D721Med (cell line): Measurements from ENCODE around the gene ATXN1.

Experiments
- DNase-seq: peaks from one replicate; pipeline ENCODE4 v3.0.0; 2011; ENCODE audit warnings: low spot score; ENCODE audit not compliant: insufficient read length
- FAIRE-seq: peaks from 2 replicates; lab custom pipeline; 2011; peaks lifted over from hg19 to GRCh38; lab: Jason Lieb, UNC
- TF ChIP-seq, protein P1 (sequence below): IDR thresholded peaks from 2 replicates; pipeline ENCODE4 v1.5.1; 2012; ENCODE audit warnings: mild to moderate bottlenecking, control low read depth; ENCODE audit not compliant: insufficient read depth; ENCODE audit errors: missing control alignments

Gene ATXN1

DNA sequence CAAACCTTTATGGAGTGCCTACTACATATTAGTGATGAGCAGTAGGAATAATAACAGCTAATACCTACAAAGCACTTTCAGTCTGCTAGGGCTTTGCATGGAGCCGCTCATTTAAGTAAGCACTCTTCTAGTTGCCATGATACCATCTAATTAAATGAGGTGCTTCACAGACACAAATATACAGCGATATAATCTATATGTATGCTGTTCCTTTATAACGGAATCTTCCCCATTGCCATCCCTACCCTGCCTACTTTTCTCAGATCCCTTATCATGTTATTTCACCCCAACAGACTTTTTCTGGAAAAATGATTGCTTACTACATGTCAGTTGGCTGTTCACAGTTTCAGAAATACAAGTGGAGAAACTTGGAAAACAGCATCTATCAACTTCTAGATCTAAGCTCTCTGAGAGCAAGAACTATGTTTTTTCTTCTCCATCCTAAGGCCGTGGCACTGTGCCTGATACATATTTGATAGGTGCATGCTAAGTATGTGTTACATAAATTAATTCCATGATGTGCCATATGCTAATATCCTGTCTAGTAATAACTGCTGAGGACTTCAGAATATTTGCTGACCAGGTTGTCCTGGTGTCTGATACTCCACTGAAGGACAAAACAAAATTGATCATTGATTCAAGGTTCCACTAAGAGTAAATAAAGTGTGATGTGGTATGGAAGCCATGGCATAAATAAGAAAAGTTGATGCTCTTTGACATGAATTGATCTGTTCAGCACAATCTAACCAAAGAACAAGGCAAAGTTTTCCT, 398.3 kb downstream of the ATXN1 start:
- no peak for DNase-seq
- TF ChIP-seq, protein P1, sequence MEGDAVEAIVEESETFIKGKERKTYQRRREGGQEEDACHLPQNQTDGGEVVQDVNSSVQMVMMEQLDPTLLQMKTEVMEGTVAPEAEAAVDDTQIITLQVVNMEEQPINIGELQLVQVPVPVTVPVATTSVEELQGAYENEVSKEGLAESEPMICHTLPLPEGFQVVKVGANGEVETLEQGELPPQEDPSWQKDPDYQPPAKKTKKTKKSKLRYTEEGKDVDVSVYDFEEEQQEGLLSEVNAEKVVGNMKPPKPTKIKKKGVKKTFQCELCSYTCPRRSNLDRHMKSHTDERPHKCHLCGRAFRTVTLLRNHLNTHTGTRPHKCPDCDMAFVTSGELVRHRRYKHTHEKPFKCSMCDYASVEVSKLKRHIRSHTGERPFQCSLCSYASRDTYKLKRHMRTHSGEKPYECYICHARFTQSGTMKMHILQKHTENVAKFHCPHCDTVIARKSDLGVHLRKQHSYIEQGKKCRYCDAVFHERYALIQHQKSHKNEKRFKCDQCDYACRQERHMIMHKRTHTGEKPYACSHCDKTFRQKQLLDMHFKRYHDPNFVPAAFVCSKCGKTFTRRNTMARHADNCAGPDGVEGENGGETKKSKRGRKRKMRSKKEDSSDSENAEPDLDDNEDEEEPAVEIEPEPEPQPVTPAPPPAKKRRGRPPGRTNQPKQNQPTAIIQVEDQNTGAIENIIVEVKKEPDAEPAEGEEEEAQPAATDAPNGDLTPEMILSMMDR, result no peak
- FAIRE-seq, result no peak

DNA sequence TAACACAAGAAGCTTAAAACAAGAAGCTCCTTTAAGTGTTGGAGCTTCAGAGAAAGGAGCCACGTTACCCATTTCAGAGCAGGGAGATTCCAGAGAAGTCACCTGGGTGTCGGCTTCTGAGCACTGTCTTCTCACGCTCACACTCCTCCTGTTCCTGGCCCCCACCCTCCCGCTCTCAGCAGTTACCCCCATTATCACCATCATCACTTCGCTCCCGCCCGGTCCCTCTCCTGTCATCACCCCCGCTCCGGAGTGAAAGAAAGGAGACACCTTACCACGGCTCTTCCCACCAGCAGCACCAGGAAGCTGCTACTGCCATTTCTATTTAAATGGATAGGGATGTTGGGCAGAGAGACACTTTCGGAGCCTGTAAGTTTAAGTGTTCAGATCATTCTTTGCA, 399.0 kb downstream of the ATXN1 start:
- no peak for FAIRE-seq
- DNase-seq, result no peak
- TF ChIP-seq, protein P1, result no peak

DNA sequence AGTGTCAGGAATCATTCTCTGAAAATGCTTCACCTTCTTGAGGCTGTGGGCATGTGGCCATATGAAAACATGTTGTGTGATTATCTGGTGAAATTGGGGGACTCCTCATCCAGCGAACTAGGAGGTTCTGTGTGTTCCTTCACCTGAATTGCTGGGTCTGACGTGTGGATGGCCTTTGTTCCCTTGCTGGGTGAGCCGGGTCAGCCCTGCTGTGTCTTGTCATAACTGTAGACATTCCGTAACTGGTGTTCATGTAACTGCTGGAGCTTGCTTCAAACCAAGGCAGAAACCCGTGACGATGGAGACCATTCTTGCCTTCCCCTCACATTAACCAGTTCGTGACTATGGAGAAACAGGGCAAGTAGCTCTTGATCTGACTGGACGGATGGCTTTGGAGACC, 399.4 kb downstream of the ATXN1 start:
- TF ChIP-seq, protein P1, result no peak
- DNase-seq, result no peak
- no peak for FAIRE-seq

DNA sequence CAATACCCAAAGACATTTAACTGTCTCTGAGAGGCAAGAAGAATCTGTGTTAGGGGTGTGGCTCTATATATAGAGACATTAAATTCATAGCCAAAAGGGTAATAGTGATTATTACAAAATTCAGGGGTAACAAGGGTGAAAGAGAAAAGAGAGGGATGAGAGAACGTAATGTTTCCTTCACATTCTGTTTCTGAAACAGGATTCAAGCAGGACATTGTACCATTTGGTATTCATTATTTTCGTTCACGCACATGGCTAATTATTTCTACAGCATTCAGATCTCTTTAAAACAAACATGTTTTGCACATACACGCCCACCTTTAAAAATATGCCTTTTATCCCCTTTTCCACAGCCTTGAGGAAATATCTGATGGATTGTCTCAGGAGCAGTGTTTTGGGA, 400.1 kb downstream of the ATXN1 start:
- no peak for DNase-seq
- no peak for FAIRE-seq
- TF ChIP-seq, protein P1, result no peak

DNA sequence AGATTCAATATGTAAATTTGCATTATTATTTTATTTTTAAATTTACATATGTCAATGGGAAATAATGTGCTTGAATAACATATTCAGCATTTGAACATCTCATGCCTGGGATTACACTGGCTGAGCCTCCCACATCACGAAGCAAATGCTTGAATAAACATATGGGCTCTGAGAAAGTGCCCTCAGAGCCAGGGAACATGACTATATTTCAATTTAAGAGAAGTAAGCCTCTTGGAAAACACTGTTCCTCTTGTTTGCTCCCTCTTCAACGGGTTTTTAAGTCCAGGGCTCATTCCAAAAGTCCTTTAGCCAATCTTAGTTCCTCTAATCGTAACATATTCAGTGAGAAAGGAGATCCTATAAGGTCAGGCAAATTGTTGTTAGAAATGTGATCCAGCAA, 400.9 kb downstream of the ATXN1 start:
- FAIRE-seq (no peak), DNase-seq (no peak)
- TF ChIP-seq, protein P1, result no peak

DNA sequence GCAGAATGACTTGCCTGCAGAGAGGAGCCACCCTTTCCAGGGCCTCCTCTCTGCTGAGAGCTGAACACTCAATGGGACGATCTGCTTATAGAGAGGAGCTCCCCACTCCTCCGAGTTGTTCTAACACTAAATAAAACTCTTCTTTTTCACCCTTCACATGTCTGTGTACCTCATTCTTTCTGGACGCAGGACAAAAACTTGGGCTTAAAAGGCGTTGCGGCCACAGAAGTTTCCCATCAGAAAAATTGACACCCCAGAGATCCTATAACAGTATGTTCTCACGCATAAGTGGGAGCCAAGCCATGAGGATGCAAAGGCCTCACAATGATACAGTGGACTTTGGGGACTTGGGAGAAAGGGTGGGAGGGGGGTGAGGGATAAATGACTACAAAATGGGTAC, 401.7 kb downstream of the ATXN1 start:
- TF ChIP-seq, protein P1, result no peak
- FAIRE-seq (no peak), DNase-seq (no peak)

DNA sequence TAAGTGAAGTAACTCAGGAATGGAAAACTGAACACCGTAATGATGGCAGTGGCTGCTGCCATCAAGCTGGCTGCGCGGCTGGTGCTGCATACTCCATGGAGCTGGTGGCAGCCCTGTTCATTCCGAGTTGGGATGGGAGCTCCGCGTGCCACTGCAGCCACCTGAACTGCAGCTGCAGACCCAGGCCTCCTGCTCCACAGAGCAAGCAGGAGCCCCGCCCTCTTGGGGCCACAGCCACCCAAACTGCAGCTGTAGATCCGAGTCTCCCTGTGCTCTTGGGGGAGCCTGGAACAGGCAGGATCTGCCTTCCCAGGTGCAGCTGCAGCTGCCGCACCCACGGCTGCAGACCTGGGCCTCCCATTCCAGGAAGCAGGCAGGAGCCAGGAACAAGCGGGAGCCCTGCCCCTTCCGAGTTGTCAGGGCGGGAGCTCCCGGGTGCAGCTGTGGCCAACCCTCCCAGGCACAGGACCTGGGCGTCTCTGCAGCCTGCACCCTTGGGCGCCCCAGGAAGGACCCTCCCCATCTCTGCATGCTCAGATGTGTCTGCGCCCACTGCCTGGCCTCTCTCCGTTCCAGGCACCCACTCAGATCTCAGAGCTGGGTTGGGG, 402.6 kb downstream of the ATXN1 start:
- TF ChIP-seq, protein P1, result no peak
- no peak for DNase-seq
- FAIRE-seq, result no peak
